ENCODE results near the gene REST.

REST gene

DNA sequence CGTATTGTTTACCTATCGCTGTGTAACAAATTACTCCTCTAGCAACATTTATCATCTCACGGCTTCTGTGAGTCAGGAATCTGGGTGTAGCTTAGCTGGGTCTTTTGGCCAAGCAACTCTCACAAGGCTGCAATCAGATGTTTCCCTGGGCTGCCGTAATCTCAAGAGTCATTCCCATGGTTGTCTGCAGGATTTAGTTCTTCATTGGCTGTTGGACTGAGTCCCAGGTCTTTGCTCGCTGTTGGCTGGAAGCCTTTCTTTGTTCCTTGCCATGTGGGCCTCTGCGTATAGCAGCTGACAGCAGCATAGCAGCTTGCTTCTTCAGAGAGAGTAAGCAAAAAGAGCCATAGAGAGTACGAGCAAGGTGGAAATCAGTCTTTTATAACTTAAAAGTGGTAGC lies 87.8 kb downstream of the REST start:
- TF ChIP-seq, protein P1, sequence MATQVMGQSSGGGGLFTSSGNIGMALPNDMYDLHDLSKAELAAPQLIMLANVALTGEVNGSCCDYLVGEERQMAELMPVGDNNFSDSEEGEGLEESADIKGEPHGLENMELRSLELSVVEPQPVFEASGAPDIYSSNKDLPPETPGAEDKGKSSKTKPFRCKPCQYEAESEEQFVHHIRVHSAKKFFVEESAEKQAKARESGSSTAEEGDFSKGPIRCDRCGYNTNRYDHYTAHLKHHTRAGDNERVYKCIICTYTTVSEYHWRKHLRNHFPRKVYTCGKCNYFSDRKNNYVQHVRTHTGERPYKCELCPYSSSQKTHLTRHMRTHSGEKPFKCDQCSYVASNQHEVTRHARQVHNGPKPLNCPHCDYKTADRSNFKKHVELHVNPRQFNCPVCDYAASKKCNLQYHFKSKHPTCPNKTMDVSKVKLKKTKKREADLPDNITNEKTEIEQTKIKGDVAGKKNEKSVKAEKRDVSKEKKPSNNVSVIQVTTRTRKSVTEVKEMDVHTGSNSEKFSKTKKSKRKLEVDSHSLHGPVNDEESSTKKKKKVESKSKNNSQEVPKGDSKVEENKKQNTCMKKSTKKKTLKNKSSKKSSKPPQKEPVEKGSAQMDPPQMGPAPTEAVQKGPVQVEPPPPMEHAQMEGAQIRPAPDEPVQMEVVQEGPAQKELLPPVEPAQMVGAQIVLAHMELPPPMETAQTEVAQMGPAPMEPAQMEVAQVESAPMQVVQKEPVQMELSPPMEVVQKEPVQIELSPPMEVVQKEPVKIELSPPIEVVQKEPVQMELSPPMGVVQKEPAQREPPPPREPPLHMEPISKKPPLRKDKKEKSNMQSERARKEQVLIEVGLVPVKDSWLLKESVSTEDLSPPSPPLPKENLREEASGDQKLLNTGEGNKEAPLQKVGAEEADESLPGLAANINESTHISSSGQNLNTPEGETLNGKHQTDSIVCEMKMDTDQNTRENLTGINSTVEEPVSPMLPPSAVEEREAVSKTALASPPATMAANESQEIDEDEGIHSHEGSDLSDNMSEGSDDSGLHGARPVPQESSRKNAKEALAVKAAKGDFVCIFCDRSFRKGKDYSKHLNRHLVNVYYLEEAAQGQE (IDR thresholded peaks at IDR 0.05; ENCODE audit: insufficient read depth in 1 of 2, low read depth in 2 of 2, low read length in 2 of 2) = no peak
- no peak for TF ChIP-seq SIN3A (IDR thresholded peaks at IDR 0.05; ENCODE audit: borderline replicate concordance, insufficient read depth, low read length)
- TF ChIP-seq FOXP2 (optimal IDR thresholded peaks at IDR 0.05; ENCODE audit: borderline replicate concordance, extremely low read depth, extremely low read length, insufficient read depth) = no peak
- no peak for TF ChIP-seq POLR2AphosphoS5 (IDR thresholded peaks at IDR 0.05; ENCODE audit: low read depth, low read length)
- no peak for TF ChIP-seq TAF1 (IDR thresholded peaks at IDR 0.05; ENCODE audit: borderline replicate concordance, insufficient read depth, low read length)

DNA sequence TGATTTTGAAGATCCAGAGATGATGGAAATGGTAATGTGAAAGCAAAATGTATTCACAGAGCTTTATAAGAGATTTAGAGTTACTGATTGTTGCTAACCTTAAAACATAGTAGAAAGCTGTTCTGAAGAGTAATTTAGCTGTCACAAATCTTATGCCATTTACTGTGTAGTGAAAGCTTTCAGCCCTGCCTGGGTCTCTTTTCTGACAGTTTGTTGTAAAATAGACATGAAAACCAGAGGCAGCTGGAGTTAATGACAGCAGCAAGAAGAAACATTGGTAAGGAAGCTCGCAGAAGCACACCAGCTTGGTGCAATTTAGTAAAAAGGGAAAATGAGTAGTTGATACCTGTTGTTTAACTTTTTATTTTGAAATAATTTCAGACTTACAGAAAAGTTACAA lies 92.1 kb downstream of the REST start:
- TF ChIP-seq POLR2AphosphoS5 (IDR thresholded peaks at IDR 0.05; ENCODE audit: low read depth, low read length) = no peak
- TF ChIP-seq, protein P1 (IDR thresholded peaks at IDR 0.05; ENCODE audit: insufficient read depth in 1 of 2, low read depth in 2 of 2, low read length in 2 of 2) = no peak
- no peak for TF ChIP-seq TAF1 (IDR thresholded peaks at IDR 0.05; ENCODE audit: borderline replicate concordance, insufficient read depth, low read length)
- TF ChIP-seq FOXP2 (optimal IDR thresholded peaks at IDR 0.05; ENCODE audit: borderline replicate concordance, extremely low read depth, extremely low read length, insufficient read depth) = no peak
- no peak for TF ChIP-seq SIN3A (IDR thresholded peaks at IDR 0.05; ENCODE audit: borderline replicate concordance, insufficient read depth, low read length)

DNA sequence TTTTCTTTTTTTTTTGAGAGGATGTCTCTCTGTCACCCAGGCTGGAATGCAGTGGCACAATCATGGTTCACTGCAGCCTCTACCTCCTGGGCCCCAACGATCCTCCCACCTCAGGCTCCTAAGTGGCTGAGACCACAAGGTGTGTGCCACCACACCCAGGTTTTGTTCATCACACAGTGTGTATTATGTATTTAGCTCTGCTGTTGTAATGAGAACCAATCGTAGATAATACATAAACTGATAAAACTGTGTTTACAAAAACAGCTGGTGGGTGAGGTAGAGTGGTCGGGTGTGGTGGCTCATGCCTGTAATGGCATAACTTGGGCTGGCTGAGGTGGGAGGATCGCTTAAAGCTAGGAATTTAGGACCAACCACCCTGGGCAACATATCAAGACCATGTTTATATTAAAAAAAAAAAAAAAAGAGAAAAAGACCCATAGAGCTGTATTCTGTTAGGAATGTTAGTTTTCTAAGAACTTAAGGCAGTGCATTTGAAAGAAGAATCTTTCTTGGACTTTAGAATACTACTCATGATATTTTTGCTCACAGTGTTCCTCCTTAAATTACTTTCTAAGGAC lies 105.9 kb downstream of the REST start:
- no peak for TF ChIP-seq TAF1 (IDR thresholded peaks at IDR 0.05; ENCODE audit: borderline replicate concordance, insufficient read depth, low read length)
- TF ChIP-seq, protein P1 (IDR thresholded peaks at IDR 0.05; ENCODE audit: insufficient read depth in 1 of 2, low read depth in 2 of 2, low read length in 2 of 2) = no peak
- TF ChIP-seq FOXP2 (optimal IDR thresholded peaks at IDR 0.05; ENCODE audit: borderline replicate concordance, extremely low read depth, extremely low read length, insufficient read depth) = no peak
- no peak for TF ChIP-seq SIN3A (IDR thresholded peaks at IDR 0.05; ENCODE audit: borderline replicate concordance, insufficient read depth, low read length)
- TF ChIP-seq POLR2AphosphoS5 (IDR thresholded peaks at IDR 0.05; ENCODE audit: low read depth, low read length) = no peak
